VCaP (cell line): ENCODE measurements around the gene HAS3.

ENCODE experiments used
- H3K27ac ChIP-seq: fragments of 450-650 bp; 2 replicates; pipeline ENCODE4 v1.5.1; 2017
- TF ChIP-seq, protein P1 (sequence below): fragments of 450-650 bp; conservative IDR thresholded peaks from 2 replicates; pipeline ENCODE4 v1.5.1; 2017; ENCODE audit warnings: mild to moderate bottlenecking, moderate library complexity

Gene HAS3

DNA sequence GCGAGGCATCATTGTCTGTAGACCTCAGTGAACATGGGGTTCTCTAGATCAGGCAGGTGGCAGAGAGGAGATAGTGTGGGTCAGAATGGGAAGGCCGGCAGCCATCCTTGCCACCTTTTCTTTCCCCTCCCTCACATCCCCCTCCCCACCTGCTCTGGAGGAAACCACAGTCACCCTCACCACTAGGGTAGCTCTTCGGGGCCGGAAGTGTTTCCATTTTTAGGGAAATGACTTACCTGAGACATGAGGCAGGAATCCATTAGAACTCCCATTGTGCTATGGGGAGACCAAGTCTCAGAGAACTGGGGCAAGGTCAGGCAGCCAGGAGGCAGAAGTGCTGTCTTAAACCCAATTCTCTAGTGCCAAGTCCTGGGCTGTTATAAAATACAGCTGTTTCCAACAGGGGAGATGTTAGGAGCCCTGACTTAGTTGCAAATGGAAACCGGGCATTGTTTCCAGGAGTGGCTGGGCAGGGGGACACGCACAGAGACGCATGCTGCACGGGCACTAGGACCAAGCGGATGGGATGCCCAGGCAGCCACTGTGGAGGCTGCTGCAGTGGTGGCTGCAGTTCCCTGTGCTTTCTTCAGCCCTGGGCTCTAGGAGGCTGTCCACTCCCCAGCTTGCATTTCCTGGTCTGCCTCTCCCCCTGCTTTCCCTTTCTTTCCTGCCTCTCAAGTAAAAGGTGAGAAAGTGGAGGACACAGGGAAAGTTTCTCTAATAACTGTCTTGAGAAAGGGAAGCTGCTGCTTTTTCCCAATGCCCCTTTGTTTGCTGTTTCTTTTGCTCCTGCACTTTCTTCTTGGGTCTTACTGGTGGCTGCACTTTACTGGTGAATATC lies 2.8 kb downstream of the HAS3 start:
- TF ChIP-seq, protein P1, sequence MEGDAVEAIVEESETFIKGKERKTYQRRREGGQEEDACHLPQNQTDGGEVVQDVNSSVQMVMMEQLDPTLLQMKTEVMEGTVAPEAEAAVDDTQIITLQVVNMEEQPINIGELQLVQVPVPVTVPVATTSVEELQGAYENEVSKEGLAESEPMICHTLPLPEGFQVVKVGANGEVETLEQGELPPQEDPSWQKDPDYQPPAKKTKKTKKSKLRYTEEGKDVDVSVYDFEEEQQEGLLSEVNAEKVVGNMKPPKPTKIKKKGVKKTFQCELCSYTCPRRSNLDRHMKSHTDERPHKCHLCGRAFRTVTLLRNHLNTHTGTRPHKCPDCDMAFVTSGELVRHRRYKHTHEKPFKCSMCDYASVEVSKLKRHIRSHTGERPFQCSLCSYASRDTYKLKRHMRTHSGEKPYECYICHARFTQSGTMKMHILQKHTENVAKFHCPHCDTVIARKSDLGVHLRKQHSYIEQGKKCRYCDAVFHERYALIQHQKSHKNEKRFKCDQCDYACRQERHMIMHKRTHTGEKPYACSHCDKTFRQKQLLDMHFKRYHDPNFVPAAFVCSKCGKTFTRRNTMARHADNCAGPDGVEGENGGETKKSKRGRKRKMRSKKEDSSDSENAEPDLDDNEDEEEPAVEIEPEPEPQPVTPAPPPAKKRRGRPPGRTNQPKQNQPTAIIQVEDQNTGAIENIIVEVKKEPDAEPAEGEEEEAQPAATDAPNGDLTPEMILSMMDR: no peak
- no peak overlapping the region for H3K27ac ChIP-seq

DNA sequence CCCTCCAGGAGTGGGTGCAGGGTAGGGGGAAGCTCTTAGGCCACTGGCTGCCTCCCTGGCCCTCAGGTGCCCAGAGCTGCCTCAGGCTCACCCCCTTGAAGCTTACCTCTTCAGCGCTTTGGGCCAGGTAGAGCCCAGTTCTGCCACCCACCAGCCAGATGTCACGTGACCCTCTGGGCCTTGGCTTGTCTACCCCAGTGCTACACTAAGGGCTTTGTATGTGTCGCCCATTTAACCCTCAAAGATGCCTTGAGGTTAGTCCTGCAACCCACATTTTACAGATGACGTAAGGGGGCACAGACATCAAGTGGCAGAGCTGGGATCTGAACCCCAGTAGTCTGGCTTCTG lies 3.4 kb downstream of the HAS3 start:
- TF ChIP-seq, protein P1: no peak
- no peak overlapping the region for H3K27ac ChIP-seq

DNA sequence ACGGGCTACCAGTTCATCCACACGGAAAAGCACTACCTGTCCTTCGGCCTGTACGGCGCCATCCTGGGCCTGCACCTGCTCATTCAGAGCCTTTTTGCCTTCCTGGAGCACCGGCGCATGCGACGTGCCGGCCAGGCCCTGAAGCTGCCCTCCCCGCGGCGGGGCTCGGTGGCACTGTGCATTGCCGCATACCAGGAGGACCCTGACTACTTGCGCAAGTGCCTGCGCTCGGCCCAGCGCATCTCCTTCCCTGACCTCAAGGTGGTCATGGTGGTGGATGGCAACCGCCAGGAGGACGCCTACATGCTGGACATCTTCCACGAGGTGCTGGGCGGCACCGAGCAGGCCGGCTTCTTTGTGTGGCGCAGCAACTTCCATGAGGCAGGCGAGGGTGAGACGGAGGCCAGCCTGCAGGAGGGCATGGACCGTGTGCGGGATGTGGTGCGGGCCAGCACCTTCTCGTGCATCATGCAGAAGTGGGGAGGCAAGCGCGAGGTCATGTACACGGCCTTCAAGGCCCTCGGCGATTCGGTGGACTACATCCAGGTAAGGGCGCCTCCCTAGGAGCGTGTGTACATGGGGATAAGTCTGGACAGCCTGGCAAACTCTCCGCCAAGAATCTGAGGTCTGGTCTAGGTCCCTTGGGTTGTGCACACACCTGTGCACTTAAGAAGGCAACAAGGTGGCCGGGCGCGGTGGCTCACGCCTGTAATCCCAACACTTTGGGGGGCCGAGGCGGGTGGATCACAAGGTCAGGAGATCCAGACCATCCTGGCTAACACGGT lies 4.2 kb downstream of the HAS3 start:
- TF ChIP-seq, protein P1: no peak

DNA sequence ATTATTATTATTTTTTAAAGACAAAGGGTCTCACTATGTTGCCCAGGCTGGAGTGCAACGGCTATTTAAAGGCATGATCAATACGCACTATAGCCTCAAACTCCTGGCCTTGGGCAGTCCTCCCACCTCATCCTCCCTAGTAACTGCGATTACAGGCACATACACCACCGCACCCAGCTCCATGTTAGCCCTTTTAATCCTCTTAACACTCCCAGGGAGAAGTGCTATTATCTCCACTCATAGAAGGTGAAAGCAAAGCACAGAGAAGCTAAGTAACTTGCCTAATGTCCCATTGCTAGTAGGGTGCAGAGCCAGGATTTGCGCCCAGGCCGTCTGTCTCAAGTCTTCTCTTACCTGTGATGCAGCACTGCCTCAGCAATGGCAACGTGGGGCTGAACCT lies 5.0 kb downstream of the HAS3 start:
- TF ChIP-seq, protein P1: no peak
- no peak overlapping the region for H3K27ac ChIP-seq

More for the DNA sequence above, 4.2 kb downstream of the HAS3 start:
- H3K27ac ChIP-seq: no peak overlapping the region

DNA sequence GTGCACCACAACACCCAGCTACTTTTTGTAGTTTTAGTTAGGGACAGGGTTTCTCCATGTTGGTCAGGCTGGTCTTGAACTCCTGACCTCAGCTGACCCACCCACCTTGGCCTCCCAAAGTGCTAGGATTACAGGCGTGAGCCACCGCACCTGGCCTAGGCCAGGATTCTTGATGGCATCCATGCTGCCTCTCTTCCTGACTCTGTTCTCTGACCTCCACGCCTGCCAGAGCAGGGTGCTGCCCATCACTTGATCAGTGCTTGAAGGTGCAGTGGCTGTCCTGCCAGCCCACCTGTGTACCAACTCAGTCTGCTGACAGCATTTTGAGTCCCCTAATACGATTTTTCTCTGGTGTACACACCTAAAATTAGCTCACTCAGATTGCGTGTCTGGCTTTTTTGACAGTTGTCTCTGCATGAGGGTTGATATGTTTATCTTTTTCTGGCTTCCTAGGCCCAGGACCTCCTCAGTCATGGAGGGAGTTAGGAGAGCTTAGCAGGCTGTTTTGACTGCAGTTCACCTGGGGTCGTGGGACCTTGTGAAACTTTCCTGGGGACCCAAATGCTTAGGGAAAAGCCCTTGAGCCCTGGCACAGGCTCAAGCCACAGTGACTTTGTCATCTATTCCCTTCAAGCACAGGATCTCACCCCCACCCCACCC lies 5.9 kb downstream of the HAS3 start:
- TF ChIP-seq, protein P1: no peak
- H3K27ac ChIP-seq: no peak overlapping the region

DNA sequence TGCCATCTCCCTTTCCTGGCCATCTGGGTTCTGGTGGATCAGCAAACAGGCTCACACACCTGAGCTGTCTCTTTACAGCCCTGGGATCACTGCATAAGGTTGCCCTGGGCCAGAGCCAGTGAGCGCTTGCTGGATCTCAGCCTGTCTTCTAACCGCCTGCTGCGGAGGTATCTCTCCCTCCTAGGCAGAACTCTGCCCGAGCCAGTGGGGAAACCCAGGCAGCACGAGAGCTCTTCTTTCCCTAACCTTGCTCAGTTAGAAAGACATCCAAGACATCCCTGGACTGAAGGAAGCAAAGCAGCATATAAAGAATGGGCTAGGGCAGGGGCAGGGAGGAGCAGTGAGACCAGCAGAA lies 6.4 kb downstream of the HAS3 start:
- TF ChIP-seq, protein P1: no peak
- H3K27ac ChIP-seq: no peak overlapping the region
